T-helper 2 cell treated with Interferon-gamma antibody and Interleukin-4, amounts not matched to agents 100 ng/mL and 5 ng/mL, for 36 hours (primary cell): ENCODE results near the gene KRT35. TPM values are rescaled to one million over a fixed set of nuclear protein-coding genes. Genes with fewer than 3 reads are reported as not detected.

Experiments
- intact Hi-C: fragments of 100-400 bp; cut with micrococcal nuclease; formaldehyde crosslinking; loops from one replicate; pipeline ENCODE4 v1.15.1; 2023
- total RNA-seq: library from RNA; stranded (reverse); gene quantifications from 2 replicates; pipeline ENCODE4 v1.2.3, GENCODE V29; 2022

Gene KRT35
- total RNA-seq, 1 donor from 2014 or later = not detected

- intact Hi-C loops = no loop called here
Observed at GRCh38 chr17:41512546-41513167, 31.7 kb upstream of the KRT35 start.

- intact Hi-C loops = no loop called here
Observed at GRCh38 chr17:41511716-41512115, 30.8 kb upstream of the KRT35 start.

- intact Hi-C loops = no loop called here
Observed at GRCh38 chr17:41511116-41511515, 30.2 kb upstream of the KRT35 start.

GRCh38 chr17:41510251-41511065 is 29.5 kb upstream of the KRT35 start:
- intact Hi-C loops = no loop called here

- intact Hi-C loops = no loop called here
Observed at GRCh38 chr17:41507315-41507880, 26.4 kb upstream of the KRT35 start.

- intact Hi-C loops = no loop called here
Observed at GRCh38 chr17:41505809-41506767, 25.1 kb upstream of the KRT35 start.

GRCh38 chr17:41505007-41505808 is 24.3 kb upstream of the KRT35 start, which contains the start of gene KRT13:
Gene KRT13 (minus strand): TSS chr17:41505612. CDS start chr17:41505550, 62 bp downstream.
- intact Hi-C loops = no loop called here

- intact Hi-C loops = no loop called here
Observed at GRCh38 chr17:41504246-41504977, 23.5 kb upstream of the KRT35 start.

GRCh38 chr17:41503202-41503601 is 22.3 kb upstream of the KRT35 start:
- intact Hi-C loops = no loop called here

GRCh38 chr17:41500131-41500911 is 19.4 kb upstream of the KRT35 start:
- intact Hi-C loops = no loop called here

GRCh38 chr17:41499714-41500113 is 18.8 kb upstream of the KRT35 start:
- intact Hi-C loops = no loop called here

GRCh38 chr17:41498276-41498675 is 17.3 kb upstream of the KRT35 start:
- intact Hi-C loops = no loop called here

- intact Hi-C loops = no loop called here
Observed at GRCh38 chr17:41496803-41497484, 16.0 kb upstream of the KRT35 start.

- intact Hi-C loops = no loop called here
Observed at GRCh38 chr17:41494524-41494923, 13.6 kb upstream of the KRT35 start.

GRCh38 chr17:41492771-41493170 is 11.8 kb upstream of the KRT35 start:
- intact Hi-C loops = no loop called here

- intact Hi-C loops = no loop called here
Observed at GRCh38 chr17:41492351-41492750, 11.4 kb upstream of the KRT35 start.

- intact Hi-C loops = no loop called here
Observed at GRCh38 chr17:41491476-41491875, 10.5 kb upstream of the KRT35 start.
